Measurements from ENCODE around the gene TST. TPM values are rescaled to one million over a fixed set of nuclear protein-coding genes. Genes with fewer than 3 reads are reported as not detected.

Gene TST
- 10 to 100 TPM; 38.1 to 58.1 TPM for total RNA-seq

- peaks cover 16% of the 10 kb centered on the region for H3K4me1 ChIP-seq (replicated peaks)
- under 1% methylated on average over 62 of the region's 107 CpGs for WGBS
These were observed at the start of gene TST, which contains the start of gene MPST for GRCh38 chr22:37019309-37020191. TST (minus strand) TSS chr22:37019447; CDS start chr22:37018732, 715 bp downstream. MPST (plus strand) TSS chr22:37019742; CDS start chr22:37019837, 95 bp downstream.

DNA sequence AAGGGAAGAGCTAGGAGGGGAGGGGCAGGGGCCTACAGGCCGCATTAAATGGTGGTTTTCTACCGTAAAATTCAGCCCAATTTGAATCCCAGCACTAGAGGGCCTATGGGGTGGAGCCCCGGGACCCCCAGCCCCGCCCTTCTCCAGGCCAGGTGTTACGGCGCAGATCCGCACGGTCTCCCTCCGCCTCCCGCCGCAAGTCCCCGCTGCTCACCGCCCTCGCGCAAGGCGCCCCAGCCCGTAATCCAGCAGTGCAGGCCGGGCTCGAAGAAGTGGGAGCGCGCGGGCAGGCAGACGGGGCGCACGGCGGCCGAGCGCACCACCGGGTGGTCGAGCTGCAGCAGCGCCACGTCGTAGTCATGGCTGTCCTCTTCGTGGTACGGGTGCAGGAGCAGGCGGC, 49.6 kb upstream of the TST start:
- Histone ChIP-seq H3K27me3 (replicated peaks; ENCODE audit: insufficient read depth) (peaks cover 9% of the 10 kb centered on the region), H3K4me1 (replicated peaks) (no peaks in the 10 kb centered on the region), H3K27ac (no peak overlapping the region), H3K4me3 (no peak overlapping the region), H3K9me3 (no peaks in the 10 kb centered on the region), H3K36me3 (no peaks in the 10 kb centered on the region)
- WGBS, result 1% methylated on average over 17 of the region's 36 CpGs
- no peak for TF ChIP-seq POLR2A (IDR thresholded peaks at IDR 0.05)
- intact Hi-C loops (cut with DNase I), result no loop called here
- no peak for DNase-seq (ENCODE audit: low spot score)

More at GRCh38 chr22:37019309-37020191, at the start of gene TST, which contains the start of gene MPST:
- DNase-seq (ENCODE audit: low spot score), result peak; percentile 75
- Histone ChIP-seq H3K36me3 (peaks cover 0 to 3% of the 10 kb centered on the region in 2 donors), H3K27ac (peak within 1 kb of the TSS; percentile 91 to 94), H3K4me3 (peak within 1 kb of the TSS; percentile 93 to 94), H3K27me3 (replicated peaks; ENCODE audit: insufficient read depth) (no peaks in the 10 kb centered on the region), H3K9me3 (no peaks in the 10 kb centered on the region)
- intact Hi-C loops (cut with DNase I), result no loop called here
- TF ChIP-seq POLR2AphosphoS5 (IDR thresholded peaks at IDR 0.05) (peak; percentile 21), POLR2A (IDR thresholded peaks at IDR 0.05) (peak; percentile 69), CTCF (IDR thresholded peaks at IDR 0.05) (peak in 2 of 4 experiments; percentile 12 to 78)

DNA sequence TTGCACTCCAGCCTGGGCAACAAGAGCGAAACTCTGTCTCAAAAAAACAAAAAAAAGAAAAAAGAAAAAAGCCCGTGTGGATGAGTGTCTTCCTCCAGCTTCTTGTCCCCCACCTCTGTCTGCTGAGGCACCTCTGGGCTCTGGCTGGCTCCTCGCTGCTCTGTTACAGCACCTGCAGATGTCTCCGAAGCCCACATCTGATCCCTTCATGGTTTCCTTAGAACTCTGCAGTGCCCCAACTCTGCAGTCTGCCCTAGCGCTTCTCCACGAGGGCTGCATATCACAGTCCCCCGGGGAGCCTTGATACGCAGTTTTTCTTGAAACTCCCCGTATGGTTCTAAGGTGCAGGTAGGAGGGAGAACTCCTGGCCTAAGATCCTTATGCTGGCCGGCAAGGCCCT, 48.2 kb upstream of the TST start:
- WGBS, result 78% methylated on average over 10 of the region's 10 CpGs
- no peak overlapping the region for H3K4me3 ChIP-seq
- H3K27ac ChIP-seq, result no peak overlapping the region
- intact Hi-C loops (cut with DNase I), result no loop called here
- H3K4me1 ChIP-seq (replicated peaks), result no peaks in the 10 kb centered on the region
- no peaks in the 10 kb centered on the region for H3K9me3 ChIP-seq
- H3K27me3 ChIP-seq (replicated peaks; ENCODE audit: insufficient read depth), result peaks cover 9% of the 10 kb centered on the region
- TF ChIP-seq POLR2AphosphoS5 (IDR thresholded peaks at IDR 0.05) (no peak), POLR2A (IDR thresholded peaks at IDR 0.05) (no peak), CTCF (IDR thresholded peaks at IDR 0.05) (no peak)
- H3K36me3 ChIP-seq, result no peaks in the 10 kb centered on the region
- no peak for DNase-seq (ENCODE audit: low spot score)

- no peaks in the 10 kb centered on the region for H3K36me3 ChIP-seq
- 81% methylated on average over 9 of the region's 9 CpGs for WGBS
- intact Hi-C loops (cut with DNase I), result no loop called here
- no peaks in the 10 kb centered on the region for H3K9me3 ChIP-seq
- H3K4me1 ChIP-seq (replicated peaks), result no peaks in the 10 kb centered on the region
- no peak for DNase-seq (ENCODE audit: low spot score)
- H3K27me3 ChIP-seq (replicated peaks; ENCODE audit: insufficient read depth), result peaks cover 9% of the 10 kb centered on the region
- no peak for TF ChIP-seq CTCF (IDR thresholded peaks at IDR 0.05)
- H3K4me3 ChIP-seq, result no peak overlapping the region
- H3K27ac ChIP-seq, result no peak overlapping the region
These were observed 46.7 kb upstream of the TST start for GRCh38 chr22:37065961-37066360.

DNA sequence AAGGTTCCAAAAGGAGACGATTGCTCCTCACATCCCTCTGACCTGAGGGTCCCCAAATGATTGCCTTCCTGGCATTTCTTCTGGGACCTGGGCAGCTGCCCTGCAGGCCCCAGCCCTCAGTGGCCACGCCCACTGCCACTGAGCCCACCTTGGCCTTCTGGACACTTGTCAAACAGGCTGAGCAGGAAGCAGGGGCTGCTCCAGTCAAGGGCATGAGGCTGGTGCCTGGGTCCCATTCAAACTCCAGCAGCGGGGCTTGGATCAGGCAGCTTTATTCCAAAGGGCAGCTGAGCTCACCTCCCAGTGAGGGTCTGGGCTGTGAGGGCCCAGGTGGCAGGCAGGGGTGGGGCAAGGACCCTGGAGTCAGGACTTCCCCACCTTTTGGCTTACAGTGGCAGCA, 45.9 kb upstream of the TST start:
- TF ChIP-seq POLR2AphosphoS5 (IDR thresholded peaks at IDR 0.05) (no peak), CTCF (IDR thresholded peaks at IDR 0.05) (no peak), POLR2A (IDR thresholded peaks at IDR 0.05) (no peak)
- Histone ChIP-seq H3K9me3 (no peaks in the 10 kb centered on the region), H3K4me1 (replicated peaks) (no peaks in the 10 kb centered on the region), H3K36me3 (no peaks in the 10 kb centered on the region), H3K27ac (no peak overlapping the region), H3K27me3 (replicated peaks; ENCODE audit: insufficient read depth) (peaks cover 9% of the 10 kb centered on the region), H3K4me3 (no peak overlapping the region)
- no peak for DNase-seq (ENCODE audit: low spot score)
- 57% methylated on average over 3 of the region's 3 CpGs for WGBS
- intact Hi-C loops (cut with DNase I), result no loop called here

Measured in prostate gland (tissue), 2 donors.